ENCODE measurements around the gene IPO4. TPM values are rescaled to one million over a fixed set of nuclear protein-coding genes. Genes with fewer than 3 reads are reported as not detected.

Gene IPO4
- total and polyA plus RNA-seq, 2 of the 13 experiments (the other 11 are each of a cell fraction or from before 2014, with no cell fraction given) = 39.0 to 179 TPM

DNA sequence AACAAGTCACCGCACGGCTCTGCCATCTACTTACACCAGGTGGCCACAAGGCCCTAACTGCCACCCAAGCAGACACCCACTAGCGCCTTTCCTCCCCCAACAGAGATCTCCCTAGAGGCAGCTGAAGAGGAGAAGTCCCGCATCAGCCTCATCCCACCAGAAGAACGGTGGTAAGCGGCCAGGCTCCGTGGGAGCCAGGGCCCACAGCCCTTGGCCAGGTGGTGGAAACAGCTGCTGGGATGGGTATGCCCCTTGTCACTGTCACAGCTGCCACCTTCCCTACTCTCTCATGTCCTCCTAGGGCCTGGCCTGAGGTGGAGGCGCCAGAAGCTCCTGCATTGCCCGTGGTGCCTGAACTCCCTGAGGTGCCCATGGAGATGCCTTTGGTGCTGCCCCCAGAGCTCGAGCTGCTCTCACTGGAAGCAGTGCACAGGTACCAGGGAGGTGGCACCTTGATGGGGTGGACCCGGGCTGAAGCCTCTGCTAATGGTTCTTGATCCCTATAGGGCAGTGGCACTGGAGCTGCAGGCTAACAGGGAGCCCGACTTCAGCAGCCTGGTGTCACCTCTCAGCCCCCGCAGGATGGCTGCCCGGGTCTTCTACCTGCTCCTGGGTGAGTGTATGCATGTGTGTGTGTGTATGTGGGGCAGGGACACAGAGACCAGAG, 9.2 kb downstream of the IPO4 start:
- intact Hi-C loops (cut with micrococcal nuclease; ENCODE audit: unreplicated experiment) = no loop called here
- no peak overlapping the region for H3K9ac ChIP-seq (ENCODE audit: insufficient read depth, low read depth, low read length)
- no peak overlapping the region for H3K27ac ChIP-seq (ENCODE audit: extremely low read length, insufficient read depth, low read length)
- WGBS (ENCODE audit: low lambda C conversion rate) = 94% methylated on average over 14 of the region's 14 CpGs
- FAIRE-seq = no peak
- H3K27me3 ChIP-seq (ENCODE audit: control insufficient read depth in 1 of 2, insufficient read depth in 2 of 2, low read length in 2 of 2) = no peaks in the 10 kb centered on the region
- ChIA-PET POLR2A (interaction anchor here (0.6 to 8.1 kb wide), 15 partner anchors 9 to 128 kb away, joined by 3 to 65 read pairs (median 5); partner anchors contain the start of genes CARMIL3, CHMP4A, DCAF11 and EMC9), CTCF (ENCODE audit: low intra/inter-chr PET ratio, low total read pairs) (no interaction called here)
- H2AFZ ChIP-seq (ENCODE audit: low read length) = no peak overlapping the region
- TF ChIP-seq HCFC1 (IDR thresholded peaks at IDR 0.05; ENCODE audit: low read depth, low read length) = peak; percentile 4; the same call in 1 of the 2 replicates
- peak; percentile 94 for TF ChIP-seq AGO2 (optimal IDR thresholded peaks at IDR 0.05; ENCODE audit: low read depth, low read length)
- peak; percentile 45 for TF ChIP-seq RBFOX2 (IDR thresholded peaks at IDR 0.05; ENCODE audit: low read depth, low read length)
- TF ChIP-seq, protein P1, sequence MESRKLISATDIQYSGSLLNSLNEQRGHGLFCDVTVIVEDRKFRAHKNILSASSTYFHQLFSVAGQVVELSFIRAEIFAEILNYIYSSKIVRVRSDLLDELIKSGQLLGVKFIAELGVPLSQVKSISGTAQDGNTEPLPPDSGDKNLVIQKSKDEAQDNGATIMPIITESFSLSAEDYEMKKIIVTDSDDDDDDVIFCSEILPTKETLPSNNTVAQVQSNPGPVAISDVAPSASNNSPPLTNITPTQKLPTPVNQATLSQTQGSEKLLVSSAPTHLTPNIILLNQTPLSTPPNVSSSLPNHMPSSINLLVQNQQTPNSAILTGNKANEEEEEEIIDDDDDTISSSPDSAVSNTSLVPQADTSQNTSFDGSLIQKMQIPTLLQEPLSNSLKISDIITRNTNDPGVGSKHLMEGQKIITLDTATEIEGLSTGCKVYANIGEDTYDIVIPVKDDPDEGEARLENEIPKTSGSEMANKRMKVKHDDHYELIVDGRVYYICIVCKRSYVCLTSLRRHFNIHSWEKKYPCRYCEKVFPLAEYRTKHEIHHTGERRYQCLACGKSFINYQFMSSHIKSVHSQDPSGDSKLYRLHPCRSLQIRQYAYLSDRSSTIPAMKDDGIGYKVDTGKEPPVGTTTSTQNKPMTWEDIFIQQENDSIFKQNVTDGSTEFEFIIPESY (CRISPR knock-in tag; IDR thresholded peaks at IDR 0.05) = 0 out of 2 replicates have a peak, but pooled peaks have one; percentile 12
- TF ChIP-seq MYC (CRISPR knock-in tag; IDR thresholded peaks at IDR 0.05; ENCODE audit: borderline replicate concordance) = no peak
- no peak for TF ChIP-seq ZNF510 (CRISPR knock-in tag; IDR thresholded peaks at IDR 0.05; ENCODE audit: low read depth)
- no peak for TF ChIP-seq ZNF670 (CRISPR knock-in tag; IDR thresholded peaks at IDR 0.05; ENCODE audit: borderline replicate concordance)
- DNase-seq (ENCODE audit: low spot score) = no peak
- no peak overlapping the region for H3K4me2 ChIP-seq (ENCODE audit: low read depth, low read length)
- BruUV-seq (replicated peaks) = no TSS peak
- peak; percentile 0 for ATAC-seq
- no peaks in the 10 kb centered on the region for H3K4me1 ChIP-seq (ENCODE audit: insufficient read depth, low read length)
- no peaks in the 10 kb centered on the region for H3K9me3 ChIP-seq (ENCODE audit: low read length)
- no peak overlapping the region for H3K4me3 ChIP-seq (replicated peaks in 1 of 3; ENCODE audit: insufficient read depth in 1 of 3, low read depth in 2 of 3, low read length in 3 of 3)
- in situ Hi-C loops (cut with HindIII; ENCODE audit: extremely low pct_ligation_motif_present, low pct_unique_long_range_greater_than_20kb) = no loop called here
- no peaks in the 10 kb centered on the region for H3K79me2 ChIP-seq (ENCODE audit: insufficient read depth, low read length)
- peaks cover 62 to 67% of the 10 kb centered on the region in 2 experiments for H3K36me3 ChIP-seq (replicated peaks in 1 of 2; ENCODE audit: control insufficient read depth in 1 of 2, insufficient read depth in 2 of 2, low read length in 2 of 2)
- no peaks in the 10 kb centered on the region for H4K20me1 ChIP-seq (ENCODE audit: insufficient read depth, low read length)

Data from HepG2 (cell line).